HEK293 (cell line): ENCODE results near the gene PHKG2.

Experiments used
- ZBTB17 ChIP-seq: fragments of 450-650 bp; formaldehyde crosslinking; IDR thresholded peaks from 2 replicates; pipeline ENCODE4 v1.5.1; 2016; ENCODE audit warnings: missing biosample characterization, missing genetic modification characterization
- ZBTB7A ChIP-seq: fragments of 450-650 bp; formaldehyde crosslinking; IDR thresholded peaks from 2 replicates; pipeline ENCODE4 v1.5.1; 2016; ENCODE audit warnings: low read depth, missing biosample characterization, missing genetic modification characterization
- ZEB2 ChIP-seq: fragments of 450-650 bp; formaldehyde crosslinking; IDR thresholded peaks from 2 replicates; pipeline ENCODE4 v1.5.1; 2016; ENCODE audit warnings: missing biosample characterization, missing genetic modification characterization
- ZNF114 ChIP-seq: fragments of 450-650 bp; formaldehyde crosslinking; IDR thresholded peaks from 2 replicates; pipeline ENCODE4 v1.5.0; 2017; ENCODE audit warnings: missing biosample characterization, missing genetic modification characterization
- ZNF324 ChIP-seq: fragments of 450-650 bp; formaldehyde crosslinking; IDR thresholded peaks from 2 replicates; pipeline ENCODE4 v1.5.1; 2016; ENCODE audit warnings: missing biosample characterization, missing genetic modification characterization
- ZNF549 ChIP-seq: fragments of 450-650 bp; IDR thresholded peaks from 2 replicates; pipeline ENCODE4 v1.5.1; 2018; ENCODE audit warnings: missing biosample characterization, missing genetic modification characterization, mild to moderate bottlenecking, inconsistent platforms, moderate library complexity
- ZNF629 ChIP-seq: fragments of 450-650 bp; formaldehyde crosslinking; IDR thresholded peaks from 2 replicates; pipeline ENCODE4 v1.5.1; 2017; ENCODE audit warnings: missing biosample characterization, missing genetic modification characterization
- TF ChIP-seq, protein P1 (sequence below): fragments of 450-650 bp; formaldehyde crosslinking; IDR thresholded peaks from 2 replicates; pipeline ENCODE4 v1.5.1; 2016; ENCODE audit warnings: missing biosample characterization, missing genetic modification characterization
- TF ChIP-seq, protein P2 (sequence below): fragments of 450-650 bp; formaldehyde crosslinking; IDR thresholded peaks from 2 replicates; pipeline ENCODE4 v1.5.1; 2016; ENCODE audit warnings: missing biosample characterization, missing genetic modification characterization
- TF ChIP-seq, protein P3 (sequence below): fragments of 450-650 bp; formaldehyde crosslinking; IDR thresholded peaks from 2 replicates; pipeline ENCODE4 v1.5.1; 2016; ENCODE audit warnings: missing biosample characterization, missing genetic modification characterization
- TF ChIP-seq, protein P4 (sequence below): fragments of 450-650 bp; formaldehyde crosslinking; IDR thresholded peaks from 2 replicates; pipeline ENCODE4 v1.5.1; 2016; ENCODE audit warnings: missing biosample characterization, missing genetic modification characterization
- TF ChIP-seq, protein P5 (sequence below): fragments of 450-650 bp; formaldehyde crosslinking; optimal IDR thresholded peaks from 2 replicates; pipeline ENCODE3; 2016; ENCODE audit warnings: missing biosample characterization, mild to moderate bottlenecking, missing genetic modification characterization

DNA sequence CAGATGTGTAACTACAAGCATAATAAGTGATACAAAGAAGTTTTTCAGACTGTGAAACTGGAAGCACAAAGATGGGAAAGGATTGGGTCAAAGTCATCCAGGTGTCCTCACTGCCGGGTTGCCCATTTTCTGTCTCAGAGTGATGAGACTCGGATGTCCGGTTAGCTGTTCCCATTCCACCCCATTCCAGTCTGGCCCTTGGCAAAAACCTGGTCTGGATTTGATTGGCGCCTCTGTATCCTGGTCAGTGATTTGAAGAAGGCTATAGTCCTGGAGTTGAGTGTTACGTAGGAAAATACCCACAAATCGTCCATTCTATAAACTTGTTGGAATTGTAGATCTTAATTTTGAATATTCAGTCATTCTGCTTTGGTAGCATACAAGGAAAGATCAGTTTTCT, 19.9 kb upstream of the PHKG2 start:
- TF ChIP-seq, protein P1, sequence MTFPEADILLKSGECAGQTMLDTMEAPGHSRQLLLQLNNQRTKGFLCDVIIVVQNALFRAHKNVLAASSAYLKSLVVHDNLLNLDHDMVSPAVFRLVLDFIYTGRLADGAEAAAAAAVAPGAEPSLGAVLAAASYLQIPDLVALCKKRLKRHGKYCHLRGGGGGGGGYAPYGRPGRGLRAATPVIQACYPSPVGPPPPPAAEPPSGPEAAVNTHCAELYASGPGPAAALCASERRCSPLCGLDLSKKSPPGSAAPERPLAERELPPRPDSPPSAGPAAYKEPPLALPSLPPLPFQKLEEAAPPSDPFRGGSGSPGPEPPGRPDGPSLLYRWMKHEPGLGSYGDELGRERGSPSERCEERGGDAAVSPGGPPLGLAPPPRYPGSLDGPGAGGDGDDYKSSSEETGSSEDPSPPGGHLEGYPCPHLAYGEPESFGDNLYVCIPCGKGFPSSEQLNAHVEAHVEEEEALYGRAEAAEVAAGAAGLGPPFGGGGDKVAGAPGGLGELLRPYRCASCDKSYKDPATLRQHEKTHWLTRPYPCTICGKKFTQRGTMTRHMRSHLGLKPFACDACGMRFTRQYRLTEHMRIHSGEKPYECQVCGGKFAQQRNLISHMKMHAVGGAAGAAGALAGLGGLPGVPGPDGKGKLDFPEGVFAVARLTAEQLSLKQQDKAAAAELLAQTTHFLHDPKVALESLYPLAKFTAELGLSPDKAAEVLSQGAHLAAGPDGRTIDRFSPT (tag by site-specific recombination) = no peak
- no peak for TF ChIP-seq ZNF114 (tag by site-specific recombination)
- no peak for TF ChIP-seq ZEB2
- TF ChIP-seq, protein P2, sequence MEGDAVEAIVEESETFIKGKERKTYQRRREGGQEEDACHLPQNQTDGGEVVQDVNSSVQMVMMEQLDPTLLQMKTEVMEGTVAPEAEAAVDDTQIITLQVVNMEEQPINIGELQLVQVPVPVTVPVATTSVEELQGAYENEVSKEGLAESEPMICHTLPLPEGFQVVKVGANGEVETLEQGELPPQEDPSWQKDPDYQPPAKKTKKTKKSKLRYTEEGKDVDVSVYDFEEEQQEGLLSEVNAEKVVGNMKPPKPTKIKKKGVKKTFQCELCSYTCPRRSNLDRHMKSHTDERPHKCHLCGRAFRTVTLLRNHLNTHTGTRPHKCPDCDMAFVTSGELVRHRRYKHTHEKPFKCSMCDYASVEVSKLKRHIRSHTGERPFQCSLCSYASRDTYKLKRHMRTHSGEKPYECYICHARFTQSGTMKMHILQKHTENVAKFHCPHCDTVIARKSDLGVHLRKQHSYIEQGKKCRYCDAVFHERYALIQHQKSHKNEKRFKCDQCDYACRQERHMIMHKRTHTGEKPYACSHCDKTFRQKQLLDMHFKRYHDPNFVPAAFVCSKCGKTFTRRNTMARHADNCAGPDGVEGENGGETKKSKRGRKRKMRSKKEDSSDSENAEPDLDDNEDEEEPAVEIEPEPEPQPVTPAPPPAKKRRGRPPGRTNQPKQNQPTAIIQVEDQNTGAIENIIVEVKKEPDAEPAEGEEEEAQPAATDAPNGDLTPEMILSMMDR = no peak
- TF ChIP-seq, protein P3, sequence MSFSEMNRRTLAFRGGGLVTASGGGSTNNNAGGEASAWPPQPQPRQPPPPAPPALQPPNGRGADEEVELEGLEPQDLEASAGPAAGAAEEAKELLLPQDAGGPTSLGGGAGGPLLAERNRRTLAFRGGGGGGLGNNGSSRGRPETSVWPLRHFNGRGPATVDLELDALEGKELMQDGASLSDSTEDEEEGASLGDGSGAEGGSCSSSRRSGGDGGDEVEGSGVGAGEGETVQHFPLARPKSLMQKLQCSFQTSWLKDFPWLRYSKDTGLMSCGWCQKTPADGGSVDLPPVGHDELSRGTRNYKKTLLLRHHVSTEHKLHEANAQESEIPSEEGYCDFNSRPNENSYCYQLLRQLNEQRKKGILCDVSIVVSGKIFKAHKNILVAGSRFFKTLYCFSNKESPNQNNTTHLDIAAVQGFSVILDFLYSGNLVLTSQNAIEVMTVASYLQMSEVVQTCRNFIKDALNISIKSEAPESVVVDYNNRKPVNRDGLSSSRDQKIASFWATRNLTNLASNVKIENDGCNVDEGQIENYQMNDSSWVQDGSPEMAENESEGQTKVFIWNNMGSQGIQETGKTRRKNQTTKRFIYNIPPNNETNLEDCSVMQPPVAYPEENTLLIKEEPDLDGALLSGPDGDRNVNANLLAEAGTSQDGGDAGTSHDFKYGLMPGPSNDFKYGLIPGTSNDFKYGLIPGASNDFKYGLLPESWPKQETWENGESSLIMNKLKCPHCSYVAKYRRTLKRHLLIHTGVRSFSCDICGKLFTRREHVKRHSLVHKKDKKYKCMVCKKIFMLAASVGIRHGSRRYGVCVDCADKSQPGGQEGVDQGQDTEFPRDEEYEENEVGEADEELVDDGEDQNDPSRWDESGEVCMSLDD (tag by site-specific recombination) = no peak
- TF ChIP-seq ZNF324 (tag by site-specific recombination) = no peak
- TF ChIP-seq, protein P4, sequence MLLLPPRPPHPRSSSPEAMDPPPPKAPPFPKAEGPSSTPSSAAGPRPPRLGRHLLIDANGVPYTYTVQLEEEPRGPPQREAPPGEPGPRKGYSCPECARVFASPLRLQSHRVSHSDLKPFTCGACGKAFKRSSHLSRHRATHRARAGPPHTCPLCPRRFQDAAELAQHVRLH = no peak
- no peak for TF ChIP-seq ZNF629 (tag by site-specific recombination)
- TF ChIP-seq ZBTB17 (tag by site-specific recombination) = no peak
- no peak for TF ChIP-seq ZNF549
- no peak for TF ChIP-seq ZBTB7A
- TF ChIP-seq, protein P5, sequence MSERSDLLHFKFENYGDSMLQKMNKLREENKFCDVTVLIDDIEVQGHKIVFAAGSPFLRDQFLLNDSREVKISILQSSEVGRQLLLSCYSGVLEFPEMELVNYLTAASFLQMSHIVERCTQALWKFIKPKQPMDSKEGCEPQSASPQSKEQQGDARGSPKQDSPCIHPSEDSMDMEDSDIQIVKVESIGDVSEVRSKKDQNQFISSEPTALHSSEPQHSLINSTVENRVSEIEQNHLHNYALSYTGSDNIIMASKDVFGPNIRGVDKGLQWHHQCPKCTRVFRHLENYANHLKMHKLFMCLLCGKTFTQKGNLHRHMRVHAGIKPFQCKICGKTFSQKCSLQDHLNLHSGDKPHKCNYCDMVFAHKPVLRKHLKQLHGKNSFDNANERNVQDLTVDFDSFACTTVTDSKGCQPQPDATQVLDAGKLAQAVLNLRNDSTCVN (tag by site-specific recombination) = no peak
